Pancreas (tissue), 10 donors: Measurements from ENCODE around the gene TTC36. TPM values are rescaled to one million over a fixed set of nuclear protein-coding genes. Genes with fewer than 3 reads are reported as not detected.

Source experiments
- ATAC-seq, 4 donors: fragments of 200-7000 bp; cut with Tn5 transposase; one replicate each; pipeline versions ENCODE4 v1.8.0 to v1.9.1; 2020; ENCODE audit warnings: mild to moderate bottlenecking in 4 of 4, moderate library complexity in 4 of 4
- DNase-seq, 6 donors: peaks; one replicate each; pipeline ENCODE4 v3.0.0-alpha.2; 2020
- FAIRE-seq: peaks from 2 replicates; lab custom pipeline; 2012; peaks lifted over from hg19 to GRCh38; lab: Jason Lieb, UNC
- H3K27ac ChIP-seq, 4 donors: fragments of 200-600 bp; sonication (generic); 1 replicate in 3 of 4; 2 replicates in 1 of 4; pipeline versions ENCODE4 v1.5.0 to v1.8.0; 2020
- H3K27me3 ChIP-seq, 4 donors: fragments of 200-600 bp; one replicate each; pipeline ENCODE4 v1.8.0; 2021
- H3K36me3 ChIP-seq, 3 donors: fragments of 200-600 bp; sonication (generic) in 1 of 3; one replicate each; pipeline versions ENCODE4 v1.5.0 to v1.8.0; 2020 to 2021
- H3K4me1 ChIP-seq, 3 donors: fragments of 200-600 bp; one replicate each; pipeline ENCODE4 v1.8.0; 2021
- H3K4me3 ChIP-seq, 4 donors: fragments of 200-600 bp; sonication (generic) in 2 of 4; one replicate each; pipeline versions ENCODE4 v1.5.0 to v1.8.0; 2020 to 2021
- H3K9me3 ChIP-seq, 4 donors: fragments of 200-600 bp; one replicate each; pipeline ENCODE4 v1.8.0; 2021
- WGBS, 2 donors: extraction: QIAGEN DNeasy Blood & Tissue Kit; methylation state at CpG; one replicate each; pipeline ENCODE4 v1.1.7; 2013; 5-methylcytosine and 5-hydroxymethylcytosine counted together
- intact Hi-C, 3 donors: fragments of 100-400 bp; cut with DNase I; formaldehyde crosslinking; loops; one replicate each; pipeline versions ENCODE4 v1.11.1 to v1.14.2; 2022
- polyA plus RNA-seq, 2 donors: library from polyadenylated mRNA; stranded (reverse); fragments of 200-250 nt; gene quantifications; one replicate each; pipeline ENCODE4 v1.2.3, GENCODE V29; 2013
- total RNA-seq, 6 donors: library from RNA; stranded (reverse); fragmentation: NEBNext Ultra II Directional in 4 of 6; extraction: Animal tissue kit (Norgen Biotek cat#: 25700) in 4 of 6; gene quantifications; one replicate each; pipeline versions ENCODE4 v1.2.1 to v1.2.4, GENCODE V29; 2021 to 2023
- TF ChIP-seq, protein P1 (sequence below), 4 donors: fragments of 200-600 bp; sonication (generic) in 3 of 4; IDR thresholded peaks; one replicate each; pipeline versions ENCODE4 v1.5.0 to v1.8.0; 2021; ENCODE audit warnings: antibody characterized with exemption in 4 of 4
- donor health status: healthy with polysubstance abuse.
- donor health status: DM: no; HTN: no; CAD: no; lungs with moderate emphysema.
- donor health status: DM: no; HTN: no; CAD: no.
- donor health status: control.
- donor health status: control.
- donor health status: Bipolar disorder and iron deficiency.
- donor health status: DM: yes; HTN: yes; CAD: no.
- donor health status: DM: no; HTN: no; CAD: no.
- donor health status: DM: no; HTN: no; CAD: no.
- donor health status: DM: yes; HTN: yes; CAD: no.

TTC36 gene
- total and polyA plus RNA-seq, 8 donors, result 0.64 to 0.92 (median 0.75) TPM; not detected in 1

DNA sequence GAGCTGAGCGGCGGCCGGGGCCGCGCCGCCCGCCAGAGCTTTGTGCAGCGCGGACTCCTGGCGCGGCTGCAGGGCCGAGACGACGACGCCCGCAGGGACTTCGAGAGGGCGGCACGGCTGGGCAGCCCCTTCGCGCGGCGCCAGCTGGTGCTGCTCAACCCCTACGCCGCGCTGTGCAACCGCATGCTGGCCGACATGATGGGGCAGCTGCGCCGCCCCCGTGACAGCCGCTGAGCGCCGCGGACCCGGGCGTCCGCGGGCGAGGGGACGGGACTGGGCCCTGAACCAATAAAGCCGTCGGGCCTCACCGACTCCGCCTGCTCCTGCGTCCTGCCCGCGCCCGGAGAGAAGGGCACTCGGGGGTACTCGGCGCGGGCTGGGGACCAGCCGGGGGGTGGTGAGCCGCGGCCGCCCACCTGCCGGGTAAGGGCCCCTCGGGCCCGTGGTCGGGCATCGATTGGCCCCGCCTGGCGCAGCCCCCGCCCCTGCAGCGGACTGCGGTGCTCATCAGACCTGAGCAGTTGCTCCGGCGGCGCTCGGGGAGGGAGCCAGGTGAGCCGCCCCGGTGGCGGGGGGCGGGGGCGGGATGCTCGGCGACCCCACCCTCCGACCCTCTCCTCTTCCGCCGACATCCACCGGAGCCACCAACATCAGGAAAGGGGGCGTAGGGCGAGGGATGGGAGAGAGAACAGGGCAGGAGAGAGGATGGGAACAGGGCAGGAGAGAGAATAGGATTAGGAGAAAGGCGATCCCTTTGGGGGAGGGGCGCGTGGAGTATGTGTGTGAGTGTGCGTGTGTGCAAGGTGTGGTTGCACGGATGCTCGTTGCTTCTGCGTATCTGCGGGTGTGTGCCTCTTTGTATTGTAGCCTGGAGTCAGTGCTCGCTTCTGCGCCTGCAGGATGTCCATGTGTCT, 3.7 kb downstream of the TTC36 start, which contains the start of gene TMEM25:
TSS of gene TMEM25 (plus strand) at position 510 of the 914 bp plus-strand sequence. CDS start 610 bp downstream, outside the sequence.
- 1% methylated on average over 54 to 94 of the region's 94 CpGs for WGBS, 2 donors
- peaks cover 6 to 8% (median 8%) of the 10 kb centered on the region in 3 donors for H3K4me1 ChIP-seq
- ATAC-seq (peak; percentile 90 to 95 (median 92)), DNase-seq (peak; percentile 68 to 91 (median 78)), FAIRE-seq (no peak)
- no peaks in the 10 kb centered on the region for H3K36me3 ChIP-seq
- no peaks in the 10 kb centered on the region for H3K27me3 ChIP-seq
- intact Hi-C loops, result no loop called here
- TF ChIP-seq, protein P1, sequence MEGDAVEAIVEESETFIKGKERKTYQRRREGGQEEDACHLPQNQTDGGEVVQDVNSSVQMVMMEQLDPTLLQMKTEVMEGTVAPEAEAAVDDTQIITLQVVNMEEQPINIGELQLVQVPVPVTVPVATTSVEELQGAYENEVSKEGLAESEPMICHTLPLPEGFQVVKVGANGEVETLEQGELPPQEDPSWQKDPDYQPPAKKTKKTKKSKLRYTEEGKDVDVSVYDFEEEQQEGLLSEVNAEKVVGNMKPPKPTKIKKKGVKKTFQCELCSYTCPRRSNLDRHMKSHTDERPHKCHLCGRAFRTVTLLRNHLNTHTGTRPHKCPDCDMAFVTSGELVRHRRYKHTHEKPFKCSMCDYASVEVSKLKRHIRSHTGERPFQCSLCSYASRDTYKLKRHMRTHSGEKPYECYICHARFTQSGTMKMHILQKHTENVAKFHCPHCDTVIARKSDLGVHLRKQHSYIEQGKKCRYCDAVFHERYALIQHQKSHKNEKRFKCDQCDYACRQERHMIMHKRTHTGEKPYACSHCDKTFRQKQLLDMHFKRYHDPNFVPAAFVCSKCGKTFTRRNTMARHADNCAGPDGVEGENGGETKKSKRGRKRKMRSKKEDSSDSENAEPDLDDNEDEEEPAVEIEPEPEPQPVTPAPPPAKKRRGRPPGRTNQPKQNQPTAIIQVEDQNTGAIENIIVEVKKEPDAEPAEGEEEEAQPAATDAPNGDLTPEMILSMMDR (IDR thresholded peaks at IDR 0.05), result no peak
- peak within 1 kb of the TSS; percentile 59 to 75 (median 71) for H3K27ac ChIP-seq
- H3K9me3 ChIP-seq, result no peaks in the 10 kb centered on the region
- peak within 1 kb of the TSS; percentile 76 to 99 (median 96) for H3K4me3 ChIP-seq

DNA sequence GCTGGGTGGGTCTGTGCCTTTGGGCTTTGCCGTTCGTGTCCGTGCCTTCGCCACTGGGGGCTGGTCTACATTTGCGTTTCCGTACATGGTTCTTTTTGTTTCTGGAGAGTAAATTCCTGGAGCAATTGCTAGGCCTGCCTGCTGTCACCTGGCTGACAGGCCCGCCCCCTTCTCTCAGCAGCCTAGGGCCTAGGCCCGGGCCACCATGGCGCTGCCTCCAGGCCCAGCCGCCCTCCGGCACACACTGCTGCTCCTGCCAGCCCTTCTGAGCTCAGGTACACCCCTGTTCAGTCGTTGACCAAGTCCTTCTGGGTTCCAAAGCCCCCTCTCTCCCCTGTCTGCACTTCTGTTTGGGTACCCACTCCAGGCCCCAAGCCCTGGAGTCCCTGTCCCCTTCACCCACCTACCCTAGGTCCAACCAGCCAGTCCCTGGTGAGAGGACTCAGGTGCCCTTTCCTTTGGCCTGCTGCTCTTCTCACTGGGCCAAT, 4.4 kb downstream of the TTC36 start:
- ATAC-seq (peak in 3 of 4 donors; percentile 16 to 44 (median 29)), DNase-seq (peak in 1 of 6 donors; percentile 64), FAIRE-seq (no peak)
- H3K27me3 ChIP-seq, result no peaks in the 10 kb centered on the region
- H3K9me3 ChIP-seq, result no peaks in the 10 kb centered on the region
- no peaks in the 10 kb centered on the region for H3K36me3 ChIP-seq
- peak overlapping the region; percentile 76 to 99 (median 96) for H3K4me3 ChIP-seq
- peaks cover 6 to 8% (median 8%) of the 10 kb centered on the region in 3 donors for H3K4me1 ChIP-seq
- 8 to 12% methylated on average over 12 of the region's 12 CpGs for WGBS, 2 donors
- H3K27ac ChIP-seq, result no peak overlapping the region
- intact Hi-C loops, result no loop called here
- TF ChIP-seq, protein P1 (IDR thresholded peaks at IDR 0.05), result no peak

DNA sequence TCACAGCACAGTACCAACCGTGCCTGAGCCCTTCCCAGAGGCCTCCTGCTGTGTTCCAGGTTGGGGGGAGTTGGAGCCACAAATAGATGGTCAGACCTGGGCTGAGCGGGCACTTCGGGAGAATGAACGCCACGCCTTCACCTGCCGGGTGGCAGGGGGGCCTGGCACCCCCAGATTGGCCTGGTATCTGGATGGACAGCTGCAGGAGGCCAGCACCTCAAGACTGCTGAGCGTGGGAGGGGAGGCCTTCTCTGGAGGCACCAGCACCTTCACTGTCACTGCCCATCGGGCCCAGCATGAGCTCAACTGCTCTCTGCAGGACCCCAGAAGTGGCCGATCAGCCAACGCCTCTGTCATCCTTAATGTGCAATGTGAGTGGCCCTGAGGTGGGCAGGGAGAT, 4.8 kb downstream of the TTC36 start:
- intact Hi-C loops, result no loop called here
- no peaks in the 10 kb centered on the region for H3K9me3 ChIP-seq
- no peak overlapping the region for H3K27ac ChIP-seq
- ATAC-seq, result no peak
- TF ChIP-seq, protein P1 (IDR thresholded peaks at IDR 0.05), result no peak
- H3K4me1 ChIP-seq, result peaks cover 6 to 8% (median 8%) of the 10 kb centered on the region in 3 donors
- FAIRE-seq, result no peak
- H3K36me3 ChIP-seq, result no peaks in the 10 kb centered on the region
- peak overlapping the region in 2 of 4 donors; percentile 95 to 99 for H3K4me3 ChIP-seq
- peak in 1 of 6 donors; percentile 66 for DNase-seq
- H3K27me3 ChIP-seq, result no peaks in the 10 kb centered on the region
- WGBS, 2 donors, result 64 to 68% methylated on average over 10 of the region's 10 CpGs

DNA sequence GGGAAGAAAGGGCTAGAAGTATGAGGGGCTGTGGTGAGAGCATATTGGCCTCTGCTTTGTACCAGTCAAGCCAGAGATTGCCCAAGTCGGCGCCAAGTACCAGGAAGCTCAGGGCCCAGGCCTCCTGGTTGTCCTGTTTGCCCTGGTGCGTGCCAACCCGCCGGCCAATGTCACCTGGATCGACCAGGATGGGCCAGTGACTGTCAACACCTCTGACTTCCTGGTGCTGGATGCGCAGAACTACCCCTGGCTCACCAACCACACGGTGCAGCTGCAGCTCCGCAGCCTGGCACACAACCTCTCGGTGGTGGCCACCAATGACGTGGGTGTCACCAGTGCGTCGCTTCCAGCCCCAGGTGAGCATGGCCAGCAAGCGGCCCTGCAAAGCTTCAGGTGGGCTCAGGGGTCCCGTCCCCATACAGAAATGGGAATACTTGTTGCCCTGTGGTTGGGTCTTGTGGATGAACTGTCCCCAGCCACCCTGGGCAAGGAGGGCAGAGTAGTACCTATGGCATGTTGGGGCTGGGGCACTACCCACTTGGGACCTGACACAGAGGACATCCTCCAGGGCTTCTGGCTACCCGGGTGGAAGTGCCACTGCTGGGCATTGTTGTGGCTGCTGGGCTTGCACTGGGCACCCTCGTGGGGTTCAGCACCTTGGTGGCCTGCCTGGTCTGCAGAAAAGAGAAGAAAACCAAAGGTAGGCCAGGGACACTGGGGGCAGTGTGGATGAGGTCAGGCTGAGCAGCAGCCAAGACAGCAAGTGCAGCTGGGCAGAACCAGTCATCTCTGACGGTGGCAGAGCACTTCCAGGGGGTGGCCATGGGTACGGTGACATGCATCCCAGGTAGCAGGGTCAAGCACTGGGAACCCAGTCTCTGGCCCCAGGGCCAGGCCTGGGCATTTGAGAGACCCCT, 5.8 kb downstream of the TTC36 start:
- intact Hi-C loops, result no loop called here
- WGBS, 2 donors, result 86 to 91% methylated on average over 19 of the region's 19 CpGs
- Histone ChIP-seq H3K27me3 (no peaks in the 10 kb centered on the region), H3K4me3 (no peak overlapping the region), H3K9me3 (no peaks in the 10 kb centered on the region), H3K4me1 (peaks cover 6 to 8% (median 8%) of the 10 kb centered on the region in 3 donors), H3K36me3 (no peaks in the 10 kb centered on the region), H3K27ac (no peak overlapping the region)
- ATAC-seq, result no peak
- no peak for DNase-seq
- TF ChIP-seq, protein P1 (IDR thresholded peaks at IDR 0.05), result no peak
- no peak for FAIRE-seq
